Activated CD4-positive, alpha-beta T cell treated with anti-CD3 and anti-CD28 coated beads, Interleukin-2, amount 10 ng/mL, durations not matched to agents 7 days and 5 days (primary cell): ENCODE results near the gene ZNF438. TPM values are rescaled to one million over a fixed set of nuclear protein-coding genes. Genes with fewer than 3 reads are reported as not detected.
"Not testable (repeated sequence)": the region's sequence is repeated elsewhere in the genome, so short reads cannot be mapped to it uniquely, and the experiment has no call there.

Experiments used
- CTCF ChIA-PET: fragments of 350-600 bp; sonication (Branson Sonifier 250); formaldehyde crosslinking; loops from one replicate; lab custom pipeline; 2021; ENCODE audit warnings: antibody characterized with exemption; lab: Charles Lee
- POLR2A ChIA-PET: fragments of 350-600 bp; sonication (Branson Sonifier 250); formaldehyde crosslinking; loops from one replicate; lab custom pipeline; 2021; ENCODE audit warnings: antibody characterized with exemption; lab: Charles Lee
- DNase-seq: peaks from one replicate; pipeline ENCODE4 v3.0.0-alpha.2; 2020
- H3K27ac Mint-ChIP-seq: one replicate; pipeline ENCODE4 v1.8.0; 2021; ENCODE audit warnings: mild to moderate bottlenecking, moderate library complexity, mixed read lengths
- H3K27me3 Mint-ChIP-seq: one replicate; pipeline ENCODE4 v1.8.0; 2021; ENCODE audit warnings: mixed read lengths
- H3K36me3 Mint-ChIP-seq: one replicate; pipeline ENCODE4 v1.8.0; 2021; ENCODE audit warnings: low read depth, mixed read lengths
- H3K4me1 Mint-ChIP-seq: one replicate; pipeline ENCODE4 v1.8.0; 2021; ENCODE audit warnings: mixed read lengths
- H3K4me3 Mint-ChIP-seq: one replicate; pipeline ENCODE4 v1.8.0; 2021; ENCODE audit warnings: mild to moderate bottlenecking, moderate library complexity, mixed read lengths
- H3K9me3 Mint-ChIP-seq: one replicate; pipeline ENCODE4 v1.8.0; 2021; ENCODE audit warnings: mixed read lengths
- total RNA-seq, 2 experiments: library from RNA; stranded (reverse); gene quantifications; one replicate each; pipeline ENCODE4 v1.2.3, GENCODE V29; 2021

Gene ZNF438
- total RNA-seq, 2 experiments from 2014 or later: 3.1 to 3.8 TPM

GRCh38 chr10:30973737-30974136 is 57.9 kb downstream of the ZNF438 start:
- H3K27me3 Mint-ChIP-seq: no peaks in the 10 kb centered on the region
- H3K27ac Mint-ChIP-seq: no peak overlapping the region
- no peak for DNase-seq
- no peaks in the 10 kb centered on the region for H3K36me3 Mint-ChIP-seq
- no peak overlapping the region for H3K4me3 Mint-ChIP-seq
- H3K4me1 Mint-ChIP-seq: peaks cover 2% of the 10 kb centered on the region
- H3K9me3 Mint-ChIP-seq: no peaks in the 10 kb centered on the region
- POLR2A ChIA-PET: no interaction called here
- CTCF ChIA-PET: no interaction called here

GRCh38 chr10:30970760-30971460 is 60.8 kb downstream of the ZNF438 start:
- no peak overlapping the region for H3K4me3 Mint-ChIP-seq
- no peaks in the 10 kb centered on the region for H3K27me3 Mint-ChIP-seq
- DNase-seq: no peak
- peaks cover 2% of the 10 kb centered on the region for H3K4me1 Mint-ChIP-seq
- no peak overlapping the region for H3K27ac Mint-ChIP-seq
- H3K9me3 Mint-ChIP-seq: no peaks in the 10 kb centered on the region
- POLR2A ChIA-PET: no interaction called here
- CTCF ChIA-PET: no interaction called here
- no peaks in the 10 kb centered on the region for H3K36me3 Mint-ChIP-seq

GRCh38 chr10:30968711-30969110 is 63.0 kb downstream of the ZNF438 start:
- Mint-ChIP-seq H3K4me1 (peaks cover 7% of the 10 kb centered on the region), H3K27ac (no peak overlapping the region), H3K36me3 (no peaks in the 10 kb centered on the region), H3K4me3 (no peak overlapping the region), H3K27me3 (no peaks in the 10 kb centered on the region), H3K9me3 (no peaks in the 10 kb centered on the region)
- ChIA-PET POLR2A (no interaction called here), CTCF (interaction anchor here (1.1 kb wide), 1 partner anchor 12 kb away, joined by 4 read pairs; no protein-coding TSS in a partner anchor)
- no peak for DNase-seq

- CTCF ChIA-PET: interaction anchor here (0.6 to 1.1 kb wide), 2 partner anchors 13 to 299 kb away, joined by 3 to 4 read pairs; no protein-coding TSS in a partner anchor
- Mint-ChIP-seq H3K27ac (no peak overlapping the region), H3K4me3 (no peak overlapping the region), H3K36me3 (no peaks in the 10 kb centered on the region), H3K27me3 (no peaks in the 10 kb centered on the region), H3K9me3 (no peaks in the 10 kb centered on the region), H3K4me1 (peaks cover 7% of the 10 kb centered on the region)
- POLR2A ChIA-PET: no interaction called here
- no peak for DNase-seq
Measured at GRCh38 chr10:30967650-30968410, 63.8 kb downstream of the ZNF438 start.

- ChIA-PET POLR2A (interaction anchor here (0.6 kb wide), 1 partner anchor 230 kb away, joined by 8 read pairs; no protein-coding TSS in a partner anchor), CTCF (interaction anchor here (0.6 to 0.8 kb wide), 2 partner anchors 11 to 45 kb away, joined by 3 read pairs; no protein-coding TSS in a partner anchor)
- DNase-seq: no peak
- H3K4me3 Mint-ChIP-seq: no peak overlapping the region
- peaks cover 5% of the 10 kb centered on the region for H3K4me1 Mint-ChIP-seq
- H3K9me3 Mint-ChIP-seq: peaks cover 2% of the 10 kb centered on the region
- peaks cover 2% of the 10 kb centered on the region for H3K36me3 Mint-ChIP-seq
- H3K27me3 Mint-ChIP-seq: no peaks in the 10 kb centered on the region
- H3K27ac Mint-ChIP-seq: no peak overlapping the region
Measured at GRCh38 chr10:30963992-30964930, 67.4 kb downstream of the ZNF438 start.

GRCh38 chr10:30962522-30962921 is 69.1 kb downstream of the ZNF438 start:
- POLR2A ChIA-PET: no interaction called here
- H3K4me3 Mint-ChIP-seq: no peak overlapping the region
- H3K9me3 Mint-ChIP-seq: peaks cover 4% of the 10 kb centered on the region
- CTCF ChIA-PET: interaction anchor here (0.7 to 1.3 kb wide), 3 partner anchors 9 to 197 kb away, joined by 3 to 6 read pairs (median 5); no protein-coding TSS in a partner anchor
- peaks cover 2% of the 10 kb centered on the region for H3K36me3 Mint-ChIP-seq
- DNase-seq: no peak
- H3K27me3 Mint-ChIP-seq: no peaks in the 10 kb centered on the region
- no peak overlapping the region for H3K27ac Mint-ChIP-seq
- peaks cover 5% of the 10 kb centered on the region for H3K4me1 Mint-ChIP-seq

GRCh38 chr10:30959836-30960210 is 71.8 kb downstream of the ZNF438 start:
- Mint-ChIP-seq H3K4me1 (peaks cover 5% of the 10 kb centered on the region), H3K27ac (no peak overlapping the region), H3K36me3 (peaks cover 2% of the 10 kb centered on the region), H3K9me3 (peaks cover 8% of the 10 kb centered on the region), H3K4me3 (no peak overlapping the region), H3K27me3 (no peaks in the 10 kb centered on the region)
- DNase-seq: no peak
- POLR2A ChIA-PET: no interaction called here
- CTCF ChIA-PET: interaction anchor here (0.7 kb wide), 1 partner anchor 13 kb away, joined by 3 read pairs; no protein-coding TSS in a partner anchor

- POLR2A ChIA-PET: not testable (repeated sequence)
Measured at GRCh38 chr10:30949218-30949617, 82.4 kb downstream of the ZNF438 start.

GRCh38 chr10:30944005-30944404 is 87.7 kb downstream of the ZNF438 start:
- Mint-ChIP-seq H3K36me3 (peaks cover 3% of the 10 kb centered on the region), H3K27ac (no peak overlapping the region), H3K27me3 (no peaks in the 10 kb centered on the region), H3K9me3 (peaks cover 8% of the 10 kb centered on the region), H3K4me1 (no peaks in the 10 kb centered on the region), H3K4me3 (no peak overlapping the region)
- ChIA-PET CTCF (no interaction called here), POLR2A (no interaction called here)
- DNase-seq: no peak

More at GRCh38 chr10:30949218-30949617, 82.4 kb downstream of the ZNF438 start:
- DNase-seq, H3K36me3 Mint-ChIP-seq, H3K9me3 Mint-ChIP-seq, H3K27ac Mint-ChIP-seq, H3K4me3 Mint-ChIP-seq, H3K4me1 Mint-ChIP-seq, H3K27me3 Mint-ChIP-seq, CTCF ChIA-PET: not testable (repeated sequence)

- Mint-ChIP-seq H3K4me3 (no peak overlapping the region), H3K9me3 (peaks cover 8% of the 10 kb centered on the region), H3K4me1 (no peaks in the 10 kb centered on the region), H3K27me3 (no peaks in the 10 kb centered on the region), H3K27ac (no peak overlapping the region), H3K36me3 (peaks cover 3% of the 10 kb centered on the region)
- no peak for DNase-seq
- ChIA-PET POLR2A (no interaction called here), CTCF (no interaction called here)
Measured at GRCh38 chr10:30943451-30943850, 88.2 kb downstream of the ZNF438 start.

- Mint-ChIP-seq H3K9me3 (peaks cover 6% of the 10 kb centered on the region), H3K27ac (no peak overlapping the region), H3K4me1 (no peaks in the 10 kb centered on the region), H3K4me3 (no peak overlapping the region), H3K36me3 (peaks cover 2% of the 10 kb centered on the region), H3K27me3 (no peaks in the 10 kb centered on the region)
- DNase-seq: no peak
- POLR2A ChIA-PET: no interaction called here
- CTCF ChIA-PET: interaction anchor here (1.6 kb wide), 1 partner anchor 14 kb away, joined by 3 read pairs; no protein-coding TSS in a partner anchor
Measured at GRCh38 chr10:30940256-30940655, 91.4 kb downstream of the ZNF438 start.

- CTCF ChIA-PET: interaction anchor here (1.6 kb wide), 1 partner anchor 14 kb away, joined by 3 read pairs; no protein-coding TSS in a partner anchor
- Mint-ChIP-seq H3K27ac (no peak overlapping the region), H3K27me3 (no peaks in the 10 kb centered on the region)
Measured at GRCh38 chr10:30939643-30940251, 91.9 kb downstream of the ZNF438 start.

More at GRCh38 chr10:30939643-30940251, 91.9 kb downstream of the ZNF438 start:
- Mint-ChIP-seq H3K9me3 (peaks cover 6% of the 10 kb centered on the region), H3K36me3 (peaks cover 2% of the 10 kb centered on the region), H3K4me3 (no peak overlapping the region), H3K4me1 (no peaks in the 10 kb centered on the region)
- POLR2A ChIA-PET: no interaction called here
- no peak for DNase-seq
